IMR-90 (cell line): ENCODE measurements around the gene SLC19A1. TPM values are rescaled to one million over a fixed set of nuclear protein-coding genes. Genes with fewer than 3 reads are reported as not detected.

Experiments
- ATAC-seq: fragments of 200-7000 bp; cut with Tn5 transposase; 2 replicates; pipeline ENCODE4 v1.9.1; 2020; ENCODE audit warnings: low read depth, mild to moderate bottlenecking, moderate library complexity
- BruUV-seq: library from RNA; stranded (reverse); fragments of 400-500 nt; replicated peaks from 2 replicates; lab custom pipeline; 2021; lab: Mats Ljungman, UMichigan
- CTCF ChIA-PET: fragments of 300-600 bp; formaldehyde crosslinking; extraction: SDS; loops from one replicate; lab custom pipeline; 2021; ENCODE audit warnings: antibody characterized with exemption; lab: Yijun Ruan, JAX
- POLR2A ChIA-PET: fragments of 300-600 bp; sonication (Branson Sonifier 250); formaldehyde crosslinking; loops from one replicate; lab custom pipeline; 2022; ENCODE audit warnings: antibody characterized with exemption; ENCODE audit not compliant: unreplicated experiment; lab: Charles Lee
- DNase-seq: peaks from one replicate; pipeline ENCODE4 v3.0.0; 2013
- H2AFZ ChIP-seq: replicated peaks from 2 replicates; pipeline ENCODE3; 2013; ENCODE audit warnings: low read length, mild to moderate bottlenecking; ENCODE audit not compliant: poor library complexity
- H2AK5ac ChIP-seq: 2 replicates; pipeline ENCODE4 v1.6.1; 2013; ENCODE audit warnings: low read depth, low read length, inconsistent platforms
- H2AK9ac ChIP-seq: replicated peaks from 2 replicates; pipeline ENCODE3; 2013; ENCODE audit warnings: mild to moderate bottlenecking, low read depth, low read length, moderate library complexity; ENCODE audit not compliant: poor library complexity
- H2BK120ac ChIP-seq: 2 replicates; pipeline ENCODE4 v1.6.1; 2013; ENCODE audit warnings: low read depth, low read length, inconsistent platforms
- H2BK15ac ChIP-seq: 3 replicates; pipeline ENCODE4 v1.6.1; 2013; ENCODE audit warnings: low read depth, low read length, inconsistent platforms
- H2BK20ac ChIP-seq: 2 replicates; pipeline ENCODE4 v1.6.1; 2013; ENCODE audit warnings: low read depth, mild to moderate bottlenecking, inconsistent platforms, low read length, moderate library complexity
- H2BK5ac ChIP-seq: 2 replicates; pipeline ENCODE4 v1.6.1; 2013; ENCODE audit warnings: mild to moderate bottlenecking, low read depth, low read length, inconsistent platforms; ENCODE audit not compliant: poor library complexity, severe bottlenecking
- H3K14ac ChIP-seq: replicated peaks from 2 replicates; pipeline ENCODE4 v1.6.1; 2013; ENCODE audit warnings: low read depth, low read length, inconsistent platforms
- H3K18ac ChIP-seq: 2 replicates; pipeline ENCODE4 v1.6.1; 2013; ENCODE audit warnings: low read depth, low read length, control low read depth
- H3K23ac ChIP-seq: 2 replicates; pipeline ENCODE4 v1.6.1; 2013; ENCODE audit warnings: low read depth, low read length, inconsistent platforms
- H3K27ac ChIP-seq: 2 replicates; pipeline ENCODE4 v1.5.1; 2013; ENCODE audit warnings: mild to moderate bottlenecking, control low read depth, low read length; ENCODE audit not compliant: insufficient read depth
- H3K27me3 ChIP-seq: 2 replicates; pipeline ENCODE4 v1.6.1; 2013; ENCODE audit warnings: low read length; ENCODE audit not compliant: control insufficient read depth, insufficient read depth
- H3K36me3 ChIP-seq: 2 replicates; pipeline ENCODE4 v1.6.1; 2013; ENCODE audit warnings: low read length, mixed read lengths; ENCODE audit not compliant: control insufficient read depth, insufficient read depth
- H3K4ac ChIP-seq: 2 replicates; pipeline ENCODE4 v1.6.1; 2013; ENCODE audit warnings: low read depth, low read length, inconsistent platforms
- H3K4me1 ChIP-seq: 2 replicates; pipeline ENCODE4 v1.6.1; 2013; ENCODE audit warnings: low read length, mixed read lengths; ENCODE audit not compliant: control insufficient read depth, insufficient read depth
- H3K4me2 ChIP-seq: 2 replicates; pipeline ENCODE4 v1.6.1; 2013; ENCODE audit warnings: low read depth, mild to moderate bottlenecking, control low read depth, low read length, moderate library complexity
- H3K4me3 ChIP-seq: 2 replicates; pipeline ENCODE4 v1.5.1; 2013; ENCODE audit warnings: low read depth, mild to moderate bottlenecking, control low read depth, low read length, moderate library complexity; ENCODE audit not compliant: insufficient read depth
- H3K56ac ChIP-seq: 2 replicates; pipeline ENCODE4 v1.6.1; 2013; ENCODE audit warnings: low read length, inconsistent platforms; ENCODE audit not compliant: insufficient read depth; ENCODE audit errors: extremely low read depth
- H3K79me1 ChIP-seq, 2 experiments: 2 replicates each; pipeline ENCODE4 v1.6.1; 2013; ENCODE audit warnings: low read length in 2 of 2, inconsistent platforms in 1 of 2, low read depth in 1 of 2
- H3K9ac ChIP-seq: 2 replicates; pipeline ENCODE4 v1.6.1; 2013; ENCODE audit warnings: low read depth, low read length, control low read depth
- H3K9me1 ChIP-seq: 2 replicates; pipeline ENCODE4 v1.6.1; 2013; ENCODE audit warnings: low read length, inconsistent platforms; ENCODE audit not compliant: insufficient read depth
- H3K9me3 ChIP-seq: 2 replicates; pipeline ENCODE4 v1.6.1; 2013; ENCODE audit warnings: low read length; ENCODE audit not compliant: control insufficient read depth, insufficient read depth
- H4K20me1 ChIP-seq: 2 replicates; pipeline ENCODE4 v1.6.1; 2013; ENCODE audit warnings: low read length, inconsistent platforms; ENCODE audit not compliant: insufficient read depth
- H4K5ac ChIP-seq: 2 replicates; pipeline ENCODE4 v1.6.1; 2013; ENCODE audit warnings: mild to moderate bottlenecking, low read depth, low read length, control low read depth
- H4K8ac ChIP-seq, 2 experiments: 2 replicates each; pipeline ENCODE4 v1.6.1; 2013; ENCODE audit warnings: low read depth in 2 of 2, low read length in 2 of 2, control low read depth in 1 of 2, inconsistent platforms in 1 of 2
- H4K91ac ChIP-seq: 2 replicates; pipeline ENCODE4 v1.6.1; 2013; ENCODE audit warnings: low read depth, low read length, inconsistent platforms; ENCODE audit not compliant: insufficient read depth
- CEBPB ChIP-seq: IDR thresholded peaks from 2 replicates; pipeline ENCODE4 v1.6.1; 2012; ENCODE audit warnings: low read depth, low read length, improper control_type of control experiment
- CHD1 ChIP-seq: IDR thresholded peaks from 2 replicates; pipeline ENCODE4 v1.6.1; 2012; ENCODE audit warnings: low read depth, low read length, improper control_type of control experiment
- CTCF ChIP-seq: conservative IDR thresholded peaks from 2 replicates; pipeline ENCODE4 v1.5.1; 2012; ENCODE audit warnings: mild to moderate bottlenecking, low read depth, low read length, improper control_type of control experiment
- MAFK ChIP-seq: IDR thresholded peaks from 2 replicates; pipeline ENCODE4 v1.6.1; 2012; ENCODE audit warnings: low read depth, low read length, improper control_type of control experiment
- MAZ ChIP-seq: IDR thresholded peaks from 2 replicates; pipeline ENCODE4 v1.6.1; 2012; ENCODE audit warnings: low read depth, mild to moderate bottlenecking, low read length, improper control_type of control experiment, moderate library complexity, borderline replicate concordance
- MXI1 ChIP-seq: IDR thresholded peaks from 2 replicates; pipeline ENCODE4 v1.6.1; 2012; ENCODE audit warnings: low read depth, mild to moderate bottlenecking, low read length, moderate library complexity, borderline replicate concordance
- NFE2L2 ChIP-seq: fragments of 150-350 bp; IDR thresholded peaks from 2 replicates; pipeline ENCODE4 v1.6.1; 2016; ENCODE audit warnings: low read depth, mild to moderate bottlenecking, low read length
- RAD21 ChIP-seq: IDR thresholded peaks from 2 replicates; pipeline ENCODE4 v1.6.1; 2012; ENCODE audit warnings: low read length, improper control_type of control experiment
- RCOR1 ChIP-seq: IDR thresholded peaks from 2 replicates; pipeline ENCODE4 v1.6.1; 2012; ENCODE audit warnings: mild to moderate bottlenecking, low read length, improper control_type of control experiment; ENCODE audit not compliant: insufficient replicate concordance
- RFX5 ChIP-seq: IDR thresholded peaks from 2 replicates; pipeline ENCODE4 v1.8.0; 2012; ENCODE audit warnings: low read depth, mild to moderate bottlenecking, low read length, moderate library complexity
- SMC3 ChIP-seq: fragments of 150-350 bp; IDR thresholded peaks from 2 replicates; pipeline ENCODE4 v1.6.1; 2016; ENCODE audit warnings: low read depth, mild to moderate bottlenecking, antibody characterized with exemption, low read length, moderate library complexity
- USF2 ChIP-seq: fragments of 150-350 bp; IDR thresholded peaks from 2 replicates; pipeline ENCODE4 v1.6.1; 2017; ENCODE audit warnings: mild to moderate bottlenecking, antibody characterized with exemption, low read length, low read depth
- WGBS, 2 experiments: methylation state at CpG; one replicate each; pipeline versions ENCODE4 v1.1.5 to v1.1.7; 2013; ENCODE audit warnings: missing lambda C conversion rate in 2 of 2; ENCODE audit not compliant: insufficient read length in 1 of 2; ENCODE audit errors: extremely low coverage in 2 of 2; 5-methylcytosine and 5-hydroxymethylcytosine counted together
- dilution Hi-C: fragments of 300-500 bp; cut with HindIII; formaldehyde crosslinking; loops from one replicate; pipeline ENCODE4 v1.14.3; 2018; ENCODE audit warnings: low sequenced_read_pairs; ENCODE audit not compliant: unreplicated experiment
- in situ Hi-C: fragments of 300-500 bp; cut with MboI; formaldehyde crosslinking; loops from 3 replicates; pipeline ENCODE4 v1.14.3; 2019; ENCODE audit warnings: low sequenced_read_pairs, inconsistent platforms, mixed read lengths
- intact Hi-C: fragments of 100-400 bp; cut with micrococcal nuclease; formaldehyde crosslinking; loops from 2 replicates; pipeline ENCODE4 v1.10.0; 2022
- polyA plus RNA-seq, 3 experiments: library from polyadenylated mRNA; depleted of rRNA; stranded (reverse); fragments of >200 nt; gene quantifications; 2 replicates each; pipeline ENCODE4 v1.2.3, GENCODE V29; 2012; ENCODE audit warnings: low replicate concordance in 1 of 3
- total RNA-seq: library from RNA; depleted of rRNA; stranded (reverse); fragments of >200 nt; gene quantifications from 2 replicates; pipeline ENCODE4 v1.2.3, GENCODE V29; 2012

Gene SLC19A1
- total and polyA plus RNA-seq, 2 of the 4 experiments (the other 2 are of a cell fraction): 2.2 to 16.2 TPM

GRCh38 chr21:45540601-45540970 is 1.7 kb downstream of the SLC19A1 start:
- no peak overlapping the region for H2AK5ac ChIP-seq
- 83% methylated on average over 2 of the region's 10 CpGs; no CpG with 5 or more reads in 1 of the 2 experiments for WGBS, 2 experiments
- H3K23ac ChIP-seq: no peak overlapping the region
- ATAC-seq (no peak), DNase-seq (no peak)
- BruUV-seq: no TSS peak
- dilution Hi-C loops: no loop called here
- no peaks in the 10 kb centered on the region for H3K9me1 ChIP-seq
- in situ Hi-C loops: no loop called here
- H2BK15ac ChIP-seq: no peak overlapping the region
- H3K79me1 ChIP-seq: peaks cover 9 to 27% of the 10 kb centered on the region in 2 experiments
- intact Hi-C loops: no loop called here
- no peak overlapping the region for H2AFZ ChIP-seq
- TF ChIP-seq RFX5 (no peak), CHD1 (no peak), MAFK (no peak), CEBPB (no peak), USF2 (no peak), RAD21 (no peak), MXI1 (no peak), MAZ (no peak), CTCF (no peak), RCOR1 (no peak), NFE2L2 (no peak), SMC3 (no peak)
- H3K9ac ChIP-seq: no peak overlapping the region
- no peak overlapping the region for H4K91ac ChIP-seq
- H3K14ac ChIP-seq: no peak overlapping the region
- ChIA-PET POLR2A (no interaction called here), CTCF (no interaction called here)
- H2BK120ac ChIP-seq: no peak overlapping the region
- H2AK9ac ChIP-seq: no peak overlapping the region
- H3K18ac ChIP-seq: no peak overlapping the region
- H3K27me3 ChIP-seq: no peaks in the 10 kb centered on the region; the same call in 1 of the 2 replicates
- no peak overlapping the region for H4K8ac ChIP-seq
- peaks cover 3% of the 10 kb centered on the region; the same call in 1 of the 2 replicates for H3K4me1 ChIP-seq
- H3K4me3 ChIP-seq: no peak overlapping the region
- H2BK5ac ChIP-seq: no peak overlapping the region
- H4K20me1 ChIP-seq: peaks cover 9% of the 10 kb centered on the region; the same call in 1 of the 2 replicates
- H3K56ac ChIP-seq: no peak overlapping the region
- no peak overlapping the region for H4K5ac ChIP-seq
- no peak overlapping the region for H2BK20ac ChIP-seq
- H3K27ac ChIP-seq: no peak overlapping the region
- H3K9me3 ChIP-seq: no peaks in the 10 kb centered on the region
- no peak overlapping the region for H3K4me2 ChIP-seq
- no peak overlapping the region for H3K4ac ChIP-seq
- peaks cover 2% of the 10 kb centered on the region for H3K36me3 ChIP-seq
